GM04503 (cell line): Measurements from ENCODE around the gene CHCHD6.

Experiments used
- DNase-seq: peaks from one replicate; pipeline ENCODE4 v3.0.0-alpha.2; 2012; ENCODE audit warnings: low read depth

CHCHD6 gene

GRCh38 chr3:126895178-126896066 is 191.4 kb downstream of the CHCHD6 start:
- DNase-seq: no peak

DNA sequence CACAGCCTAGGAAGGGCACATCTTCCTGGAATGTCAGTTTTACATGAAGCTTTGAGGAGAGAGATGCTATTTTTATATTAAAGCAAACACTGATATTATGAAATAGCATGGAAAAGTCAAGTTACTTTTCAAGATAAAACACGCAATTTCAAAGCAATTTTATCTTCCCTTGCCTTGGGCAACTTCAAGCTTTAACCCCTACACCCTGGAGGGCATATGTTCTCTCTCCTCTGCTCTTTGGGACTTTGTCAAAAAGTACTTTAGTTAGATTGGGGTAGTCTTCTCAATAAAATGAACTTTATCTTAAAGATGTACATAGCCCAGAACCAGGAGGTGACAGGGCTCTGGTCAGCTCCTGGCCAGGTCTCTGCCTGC is 192.0 kb downstream of the CHCHD6 start:
- no peak for DNase-seq

DNA sequence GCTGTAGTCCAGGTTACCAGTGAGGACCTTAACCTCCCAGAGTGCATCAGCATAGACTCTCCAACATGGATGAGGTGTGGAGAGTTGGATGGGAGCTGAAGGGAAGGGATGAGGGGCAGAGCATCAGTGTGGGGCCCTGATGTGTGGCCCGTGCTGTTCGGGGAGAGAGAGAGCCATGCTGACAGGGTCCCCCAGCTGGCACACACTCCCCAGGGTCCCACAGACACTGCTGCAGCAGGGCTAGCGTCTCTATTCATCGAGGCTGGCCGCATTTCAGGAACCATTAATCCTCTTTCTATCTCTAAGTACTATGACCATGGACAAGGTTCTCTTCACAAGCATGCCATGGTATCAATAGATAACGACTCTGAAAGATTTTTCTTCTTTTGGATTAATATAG is 192.9 kb downstream of the CHCHD6 start:
- DNase-seq: no peak

DNA sequence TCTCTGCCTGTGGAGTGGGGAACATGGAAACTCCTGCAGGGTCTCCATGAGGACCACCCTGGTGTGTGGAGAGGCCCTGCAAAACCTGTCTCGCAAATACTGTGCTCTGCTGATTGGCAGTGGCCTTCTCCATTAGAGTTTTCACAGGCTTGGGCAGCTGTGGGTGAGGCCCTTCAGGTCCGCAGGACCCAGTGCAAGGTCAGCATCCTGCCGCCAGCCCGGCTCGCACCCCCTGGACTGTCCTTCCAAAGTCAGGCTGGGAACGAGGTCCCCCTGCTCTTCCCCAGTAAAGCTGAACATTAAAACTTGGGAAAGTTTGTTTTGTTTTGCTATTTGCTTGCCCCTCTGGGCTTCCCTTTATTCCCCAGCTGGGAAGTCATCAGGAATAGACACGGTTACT is 193.9 kb downstream of the CHCHD6 start:
- DNase-seq: no peak

- no peak for DNase-seq
These were observed 197.0 kb downstream of the CHCHD6 start for GRCh38 chr3:126900859-126901540.

DNA sequence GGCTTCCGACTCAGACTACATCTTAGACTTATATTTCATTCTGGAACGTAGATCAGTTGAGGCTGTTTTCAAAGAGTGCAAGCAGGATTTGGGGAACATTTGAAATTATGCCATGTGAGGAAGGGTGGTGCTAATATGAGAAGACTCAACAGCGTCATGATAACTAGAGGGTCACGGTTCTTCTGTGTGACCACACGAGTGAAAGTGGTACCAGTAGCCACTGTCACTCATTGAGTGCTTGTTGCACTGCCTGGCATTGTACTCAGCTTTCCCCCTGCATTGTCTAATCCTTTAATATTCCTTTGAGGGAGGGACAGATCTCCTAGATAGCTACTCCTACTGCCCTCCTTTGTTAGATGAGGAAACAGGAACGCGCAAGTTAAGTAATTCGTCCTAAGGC is 197.6 kb downstream of the CHCHD6 start:
- DNase-seq: no peak

DNA sequence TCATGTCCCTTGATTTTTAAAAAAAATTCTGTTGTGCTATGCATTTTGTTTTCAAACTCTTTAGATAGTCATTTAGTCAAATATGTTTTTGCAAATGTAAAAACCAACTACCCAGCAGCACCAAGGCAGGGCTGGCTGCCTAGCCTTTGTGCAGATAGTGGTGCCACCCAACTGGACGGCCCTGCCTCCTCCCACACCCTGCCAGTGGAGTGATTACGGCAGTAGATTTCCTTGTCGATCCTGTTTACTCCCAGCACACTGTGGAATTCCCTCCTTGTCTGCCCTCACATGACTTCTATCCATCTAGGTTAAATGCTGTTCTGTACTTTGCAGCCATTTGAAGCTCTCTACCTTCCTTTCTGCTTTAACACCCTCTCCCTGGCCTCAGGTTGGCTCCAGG is 199.5 kb downstream of the CHCHD6 start:
- DNase-seq: no peak

- no peak for DNase-seq
These were observed 203.5 kb downstream of the CHCHD6 start for GRCh38 chr3:126907557-126907956.

GRCh38 chr3:126908752-126909275 is 204.8 kb downstream of the CHCHD6 start:
- no peak for DNase-seq

DNA sequence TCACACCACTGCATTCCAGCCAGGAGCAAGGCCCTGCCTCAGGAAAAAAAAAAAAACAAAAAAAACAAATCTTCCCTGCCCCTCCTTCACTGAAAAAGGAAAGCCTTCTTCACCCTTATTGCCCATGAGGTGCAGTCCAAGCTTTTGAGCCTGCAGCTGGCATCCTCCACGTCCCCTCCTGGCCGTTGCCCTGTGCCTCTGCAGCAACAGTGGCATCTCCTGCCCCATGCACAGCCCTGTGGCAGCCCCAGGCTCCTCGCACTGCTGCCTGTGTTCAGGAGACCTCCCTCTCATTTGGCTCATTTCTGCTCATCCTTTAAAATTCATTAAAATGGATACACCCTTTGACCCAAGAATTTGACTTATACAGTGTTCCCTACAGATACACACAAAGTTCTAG is 206.2 kb downstream of the CHCHD6 start:
- DNase-seq: no peak

GRCh38 chr3:126911162-126912026 is 207.4 kb downstream of the CHCHD6 start:
- peak; percentile 86 for DNase-seq

GRCh38 chr3:126912027-126912422 is 208.0 kb downstream of the CHCHD6 start:
- no peak for DNase-seq

DNA sequence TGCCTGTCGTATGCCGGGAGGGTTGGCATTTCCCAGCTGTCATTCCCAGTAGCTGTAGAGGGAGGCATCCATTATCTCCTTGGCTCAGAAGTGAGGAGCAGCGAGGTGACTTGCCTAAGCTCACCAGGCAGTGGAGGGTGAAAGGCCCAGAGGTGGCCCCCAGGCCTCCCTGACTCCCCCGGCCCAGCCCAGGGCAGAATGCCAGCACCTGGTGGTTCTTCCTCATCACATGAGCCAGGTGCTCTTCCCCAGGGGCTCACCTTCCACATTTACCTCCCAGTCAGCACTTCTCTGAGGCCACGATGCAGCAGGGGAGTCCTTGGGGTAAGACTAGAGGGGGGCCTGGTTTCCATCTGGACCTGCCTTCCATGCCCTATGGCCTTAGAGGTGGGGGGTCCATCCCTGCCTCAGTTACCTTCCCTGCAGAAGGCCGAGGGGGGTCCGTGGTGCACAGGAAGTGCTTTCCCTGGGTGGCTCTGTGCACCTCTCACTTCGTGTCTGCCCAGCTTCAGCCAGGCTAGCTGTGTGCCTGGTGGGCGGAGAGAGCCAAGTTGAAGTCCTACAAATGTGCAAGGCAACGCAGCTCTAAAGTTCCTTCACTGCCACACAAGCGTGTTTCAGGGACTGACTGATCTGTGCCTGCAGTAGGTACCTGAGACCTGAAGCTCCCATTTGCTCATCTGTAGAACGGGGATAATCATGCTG is 208.6 kb downstream of the CHCHD6 start:
- DNase-seq: no peak

DNA sequence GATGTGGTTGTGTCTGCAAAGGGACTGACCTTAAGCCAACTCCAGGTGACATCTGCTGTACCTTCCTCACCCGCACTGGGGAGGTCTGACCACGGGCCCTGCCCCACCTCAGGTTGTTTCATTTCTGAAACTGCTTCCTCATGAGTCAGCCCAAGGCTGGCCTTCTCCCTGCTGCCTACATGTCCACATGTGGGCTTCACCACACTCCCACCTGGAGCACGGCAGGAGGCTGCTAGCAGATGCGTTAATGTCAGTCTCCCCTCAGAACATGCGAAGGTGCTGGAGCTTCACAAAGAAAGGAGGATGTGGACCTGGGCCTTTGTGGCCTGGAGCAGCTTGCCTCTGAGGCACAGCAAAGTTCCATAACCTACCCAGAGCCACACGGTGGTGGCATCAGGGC is 209.5 kb downstream of the CHCHD6 start:
- DNase-seq: no peak

DNA sequence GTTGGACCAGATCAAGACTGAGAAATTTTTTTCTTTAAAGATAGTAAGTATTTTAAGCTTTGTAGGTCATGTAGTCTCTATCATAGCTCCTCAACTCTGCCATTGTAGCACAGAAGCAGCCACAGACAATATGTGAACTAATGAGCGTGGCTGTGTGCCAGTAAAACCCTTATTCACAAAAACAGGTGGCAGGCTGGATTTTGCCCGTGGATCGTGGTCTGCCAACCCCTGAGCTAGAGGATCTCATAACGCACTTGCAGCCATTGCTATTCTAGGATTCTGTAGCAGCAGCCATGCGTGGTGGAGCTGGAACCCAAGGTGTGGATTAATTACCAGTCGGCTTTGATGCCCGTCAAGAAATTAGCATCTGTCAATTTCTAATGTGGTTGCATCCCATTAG is 210.2 kb downstream of the CHCHD6 start:
- no peak for DNase-seq

GRCh38 chr3:126915015-126915414 is 211.0 kb downstream of the CHCHD6 start:
- DNase-seq: no peak

- DNase-seq: no peak
These were observed 212.5 kb downstream of the CHCHD6 start for GRCh38 chr3:126916546-126916945.

GRCh38 chr3:126917232-126917804 is 213.3 kb downstream of the CHCHD6 start:
- no peak for DNase-seq

GRCh38 chr3:126918355-126918821 is 214.3 kb downstream of the CHCHD6 start:
- no peak for DNase-seq

GRCh38 chr3:126921085-126921824 is 217.2 kb downstream of the CHCHD6 start:
- no peak for DNase-seq
